ENCODE measurements around the gene ZNF451.

DNA sequence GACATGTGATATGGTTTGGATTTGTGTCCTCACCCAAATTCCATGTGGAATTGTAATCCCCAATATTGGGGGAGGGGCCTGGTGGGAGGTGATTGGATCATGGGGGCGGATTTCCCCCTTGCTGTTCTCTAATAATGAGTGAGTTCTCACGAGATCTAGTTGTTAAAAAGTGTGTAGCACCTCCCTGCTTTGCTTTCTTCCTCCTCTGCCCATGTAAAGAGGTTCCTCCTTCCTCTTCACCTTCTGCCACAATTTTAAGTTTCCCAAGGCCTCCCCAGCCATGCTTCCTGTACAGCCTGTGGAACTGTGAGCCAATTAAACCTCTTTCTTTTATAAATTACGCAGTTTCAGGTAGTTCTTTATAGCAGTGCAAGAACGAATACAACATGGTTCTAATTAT, 2.1 kb upstream of the ZNF451 start:
- TF ChIP-seq, protein P1, sequence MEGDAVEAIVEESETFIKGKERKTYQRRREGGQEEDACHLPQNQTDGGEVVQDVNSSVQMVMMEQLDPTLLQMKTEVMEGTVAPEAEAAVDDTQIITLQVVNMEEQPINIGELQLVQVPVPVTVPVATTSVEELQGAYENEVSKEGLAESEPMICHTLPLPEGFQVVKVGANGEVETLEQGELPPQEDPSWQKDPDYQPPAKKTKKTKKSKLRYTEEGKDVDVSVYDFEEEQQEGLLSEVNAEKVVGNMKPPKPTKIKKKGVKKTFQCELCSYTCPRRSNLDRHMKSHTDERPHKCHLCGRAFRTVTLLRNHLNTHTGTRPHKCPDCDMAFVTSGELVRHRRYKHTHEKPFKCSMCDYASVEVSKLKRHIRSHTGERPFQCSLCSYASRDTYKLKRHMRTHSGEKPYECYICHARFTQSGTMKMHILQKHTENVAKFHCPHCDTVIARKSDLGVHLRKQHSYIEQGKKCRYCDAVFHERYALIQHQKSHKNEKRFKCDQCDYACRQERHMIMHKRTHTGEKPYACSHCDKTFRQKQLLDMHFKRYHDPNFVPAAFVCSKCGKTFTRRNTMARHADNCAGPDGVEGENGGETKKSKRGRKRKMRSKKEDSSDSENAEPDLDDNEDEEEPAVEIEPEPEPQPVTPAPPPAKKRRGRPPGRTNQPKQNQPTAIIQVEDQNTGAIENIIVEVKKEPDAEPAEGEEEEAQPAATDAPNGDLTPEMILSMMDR (IDR thresholded peaks at IDR 0.05) = no peak
- TF ChIP-seq POLR2A (IDR thresholded peaks at IDR 0.05) = no peak
